ENCODE data around the gene CDH5. TPM values are rescaled to one million over a fixed set of nuclear protein-coding genes. Genes with fewer than 3 reads are reported as not detected.

Gene CDH5
- total and polyA plus RNA-seq, 7 donors = 0.60 to 26.0 (median 12.6) TPM

DNA sequence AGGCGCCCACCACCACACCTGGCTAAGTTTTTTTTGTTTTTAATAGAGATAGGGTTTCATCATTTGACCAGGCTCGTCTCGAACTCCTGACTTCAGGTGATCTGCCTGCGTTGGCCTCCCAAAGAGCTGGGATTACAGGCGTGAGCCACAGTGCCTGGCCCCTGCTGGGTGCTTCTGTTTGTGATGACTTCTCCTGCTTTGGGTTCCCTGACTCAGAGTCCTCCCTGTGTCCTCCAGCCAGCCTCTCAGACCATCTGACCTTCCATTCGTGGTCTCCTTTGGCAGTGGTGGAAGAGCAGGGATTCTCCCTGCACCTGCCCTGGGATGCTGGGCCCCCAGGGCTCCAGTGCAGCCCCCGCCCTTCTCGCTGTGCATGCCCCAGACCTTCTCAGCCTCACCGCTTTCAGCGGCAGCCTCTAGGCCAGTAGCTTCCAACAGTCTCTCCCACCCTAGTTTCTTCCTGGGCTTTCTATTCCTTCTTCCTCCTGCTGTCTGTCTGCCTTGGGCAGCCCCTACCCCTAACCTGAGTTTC is 73.8 kb downstream of the CDH5 start:
- Histone ChIP-seq H3K36me3 (no peaks in the 10 kb centered on the region), H3K27me3 (peaks cover 0 to 9% (median 0%) of the 10 kb centered on the region in 3 donors), H3K4me1 (no peaks in the 10 kb centered on the region), H3K27ac (no peak overlapping the region), H3K9me3 (no peaks in the 10 kb centered on the region), H3K4me3 (no peak overlapping the region)
- TF ChIP-seq EP300 (IDR thresholded peaks at IDR 0.05) = no peak
- TF ChIP-seq, protein P1, sequence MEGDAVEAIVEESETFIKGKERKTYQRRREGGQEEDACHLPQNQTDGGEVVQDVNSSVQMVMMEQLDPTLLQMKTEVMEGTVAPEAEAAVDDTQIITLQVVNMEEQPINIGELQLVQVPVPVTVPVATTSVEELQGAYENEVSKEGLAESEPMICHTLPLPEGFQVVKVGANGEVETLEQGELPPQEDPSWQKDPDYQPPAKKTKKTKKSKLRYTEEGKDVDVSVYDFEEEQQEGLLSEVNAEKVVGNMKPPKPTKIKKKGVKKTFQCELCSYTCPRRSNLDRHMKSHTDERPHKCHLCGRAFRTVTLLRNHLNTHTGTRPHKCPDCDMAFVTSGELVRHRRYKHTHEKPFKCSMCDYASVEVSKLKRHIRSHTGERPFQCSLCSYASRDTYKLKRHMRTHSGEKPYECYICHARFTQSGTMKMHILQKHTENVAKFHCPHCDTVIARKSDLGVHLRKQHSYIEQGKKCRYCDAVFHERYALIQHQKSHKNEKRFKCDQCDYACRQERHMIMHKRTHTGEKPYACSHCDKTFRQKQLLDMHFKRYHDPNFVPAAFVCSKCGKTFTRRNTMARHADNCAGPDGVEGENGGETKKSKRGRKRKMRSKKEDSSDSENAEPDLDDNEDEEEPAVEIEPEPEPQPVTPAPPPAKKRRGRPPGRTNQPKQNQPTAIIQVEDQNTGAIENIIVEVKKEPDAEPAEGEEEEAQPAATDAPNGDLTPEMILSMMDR (IDR thresholded peaks at IDR 0.05) = no peak
- TF ChIP-seq POLR2AphosphoS5 (IDR thresholded peaks at IDR 0.05) = no peak
- TF ChIP-seq POLR2A (IDR thresholded peaks at IDR 0.05) = no peak
- DNase-seq = no peak
- intact Hi-C loops (cut with DNase I) = no loop called here
- WGBS, 2 donors = 83 to 89% methylated on average over 10 of the region's 10 CpGs

GRCh38 chr16:66440970-66441369 is 74.5 kb downstream of the CDH5 start:
- DNase-seq = no peak
- intact Hi-C loops (cut with DNase I) = no loop called here
- H3K4me3 ChIP-seq = no peak overlapping the region
- H3K27ac ChIP-seq = no peak overlapping the region
- 88 to 91% methylated on average over 11 of the region's 11 CpGs for WGBS, 2 donors
- peaks cover 0 to 9% (median 0%) of the 10 kb centered on the region in 3 donors for H3K27me3 ChIP-seq
- H3K36me3 ChIP-seq = no peaks in the 10 kb centered on the region
- no peaks in the 10 kb centered on the region for H3K9me3 ChIP-seq
- no peaks in the 10 kb centered on the region for H3K4me1 ChIP-seq
- TF ChIP-seq, protein P1 (IDR thresholded peaks at IDR 0.05) = no peak
- no peak for TF ChIP-seq POLR2AphosphoS5 (IDR thresholded peaks at IDR 0.05)
- TF ChIP-seq POLR2A (IDR thresholded peaks at IDR 0.05) = no peak
- no peak for TF ChIP-seq EP300 (IDR thresholded peaks at IDR 0.05)

- TF ChIP-seq, protein P1 (IDR thresholded peaks at IDR 0.05) = no peak
- no peak for TF ChIP-seq POLR2A (IDR thresholded peaks at IDR 0.05)
- no peaks in the 10 kb centered on the region for H3K4me1 ChIP-seq
- DNase-seq = no peak
- intact Hi-C loops (cut with DNase I) = no loop called here
- no peaks in the 10 kb centered on the region for H3K9me3 ChIP-seq
- no peak overlapping the region for H3K27ac ChIP-seq
- H3K4me3 ChIP-seq = no peak overlapping the region
- H3K27me3 ChIP-seq = peaks cover 0 to 9% (median 0%) of the 10 kb centered on the region in 3 donors
- 68 to 80% methylated on average over 7 of the region's 7 CpGs for WGBS, 2 donors
- H3K36me3 ChIP-seq = no peaks in the 10 kb centered on the region
Measured at GRCh38 chr16:66441586-66442375, 75.3 kb downstream of the CDH5 start.

- 70 to 74% methylated on average over 6 of the region's 6 CpGs for WGBS, 2 donors
- H3K9me3 ChIP-seq = no peaks in the 10 kb centered on the region
- DNase-seq = no peak
- H3K4me1 ChIP-seq = no peaks in the 10 kb centered on the region
- H3K36me3 ChIP-seq = no peaks in the 10 kb centered on the region
- H3K4me3 ChIP-seq = no peak overlapping the region
- intact Hi-C loops (cut with DNase I) = no loop called here
- TF ChIP-seq EP300 (IDR thresholded peaks at IDR 0.05) (no peak), POLR2A (IDR thresholded peaks at IDR 0.05) (no peak), POLR2AphosphoS5 (IDR thresholded peaks at IDR 0.05) (no peak)
- TF ChIP-seq, protein P1 (IDR thresholded peaks at IDR 0.05) = no peak
- H3K27me3 ChIP-seq = peaks cover 0 to 9% (median 0%) of the 10 kb centered on the region in 3 donors
- H3K27ac ChIP-seq = no peak overlapping the region
Measured at GRCh38 chr16:66442502-66443268, 76.2 kb downstream of the CDH5 start.
